Erythroblast (primary cell): ENCODE data around the gene EPN1.

Experiments
- DNase-seq, 2 experiments: peaks; one replicate each; lab custom pipeline; 2025; lab: John Stamatoyannopoulos, UW
- GATA1 ChIP-seq: IDR thresholded peaks from 2 replicates; pipeline ENCODE4 v1.6.1; 2011; ENCODE audit warnings: low read depth, mild to moderate bottlenecking, control low read depth, low read length, moderate library complexity
- POLR2A ChIP-seq: IDR thresholded peaks from 2 replicates; pipeline ENCODE4 v1.6.1; 2011; ENCODE audit warnings: mild to moderate bottlenecking, low read length

The EPN1 gene

GRCh38 chr19:55660404-55660803 is 14.6 kb upstream of the EPN1 start:
- no peak for DNase-seq
- TF ChIP-seq GATA1 (no peak), POLR2A (no peak)

GRCh38 chr19:55660991-55661390 is 14.0 kb upstream of the EPN1 start:
- no peak for DNase-seq
- TF ChIP-seq POLR2A = no peak
- no peak for TF ChIP-seq GATA1

- TF ChIP-seq POLR2A (no peak), GATA1 (no peak)
- DNase-seq = no peak
Observed at GRCh38 chr19:55661826-55662225, 13.2 kb upstream of the EPN1 start.

GRCh38 chr19:55663846-55664536 is 11.0 kb upstream of the EPN1 start:
- no peak for DNase-seq
- TF ChIP-seq GATA1 (no peak), POLR2A (no peak)

- TF ChIP-seq GATA1 (no peak), POLR2A (no peak)
- no peak for DNase-seq
Observed at GRCh38 chr19:55666343-55667005, 8.6 kb upstream of the EPN1 start.

GRCh38 chr19:55667006-55667381 is 8.0 kb upstream of the EPN1 start:
- TF ChIP-seq POLR2A (no peak), GATA1 (no peak)

GRCh38 chr19:55667511-55667910 is 7.5 kb upstream of the EPN1 start:
- TF ChIP-seq GATA1 (no peak), POLR2A (no peak)
- no peak for DNase-seq

More at GRCh38 chr19:55667006-55667381, 8.0 kb upstream of the EPN1 start:
- no peak for DNase-seq

- no peak for DNase-seq
- TF ChIP-seq GATA1 (no peak), POLR2A (no peak)
Observed at GRCh38 chr19:55667958-55668357, 7.1 kb upstream of the EPN1 start.

- DNase-seq = no peak
- TF ChIP-seq POLR2A (no peak), GATA1 (no peak)
Observed at GRCh38 chr19:55668603-55669348, 6.2 kb upstream of the EPN1 start.

GRCh38 chr19:55669418-55670279 is 5.4 kb upstream of the EPN1 start:
- no peak for DNase-seq

GRCh38 chr19:55670280-55671053 is 4.6 kb upstream of the EPN1 start:
- peak; percentile 35 to 47 for DNase-seq

More at GRCh38 chr19:55669418-55670279, 5.4 kb upstream of the EPN1 start:
- TF ChIP-seq POLR2A (no peak), GATA1 (no peak)

GRCh38 chr19:55671054-55671378 is 4.0 kb upstream of the EPN1 start:
- DNase-seq = no peak
- TF ChIP-seq GATA1 (no peak), POLR2A (no peak)

More at GRCh38 chr19:55670280-55671053, 4.6 kb upstream of the EPN1 start:
- TF ChIP-seq POLR2A = no peak
- no peak for TF ChIP-seq GATA1
